Posterior vena cava (tissue), 2 donors: ENCODE measurements around the gene NKAIN1. TPM values are rescaled to one million over a fixed set of nuclear protein-coding genes. Genes with fewer than 3 reads are reported as not detected.
"Not testable (repeated sequence)": the region's sequence is repeated elsewhere in the genome, so short reads cannot be mapped to it uniquely, and the experiment has no call there.

ENCODE experiments used
- DNase-seq: peaks from one replicate; pipeline ENCODE4 v3.0.0-alpha.2; 2020; ENCODE audit warnings: low spot score
- intact Hi-C, 2 donors: fragments of 100-400 bp; cut with DNase I; formaldehyde crosslinking; loops; one replicate each; pipeline versions ENCODE4 v1.14.1 to v1.14.2; 2022 to 2023
- total RNA-seq, 2 donors: library from RNA; stranded (reverse); fragmentation: NEBNext Ultra II Directional; extraction: Animal tissue kit (Norgen Biotek cat#: 25700); gene quantifications; one replicate each; pipeline ENCODE4 v1.2.1, GENCODE V29; 2021
- donor health status: DM: yes; HTN: yes; CAD: no.
- donor health status: DM: yes; HTN: yes; CAD: no.

NKAIN1 gene
- total RNA-seq, 2 donors from 2014 or later: 0.28 TPM; not detected in 1

GRCh38 chr1:31201931-31202360 lies 37.7 kb downstream of the NKAIN1 start:
- intact Hi-C loops: no loop called here
- no peak for DNase-seq

- intact Hi-C loops: no loop called here
- DNase-seq: no peak
These were observed 39.7 kb downstream of the NKAIN1 start for GRCh38 chr1:31199949-31200348.

DNA sequence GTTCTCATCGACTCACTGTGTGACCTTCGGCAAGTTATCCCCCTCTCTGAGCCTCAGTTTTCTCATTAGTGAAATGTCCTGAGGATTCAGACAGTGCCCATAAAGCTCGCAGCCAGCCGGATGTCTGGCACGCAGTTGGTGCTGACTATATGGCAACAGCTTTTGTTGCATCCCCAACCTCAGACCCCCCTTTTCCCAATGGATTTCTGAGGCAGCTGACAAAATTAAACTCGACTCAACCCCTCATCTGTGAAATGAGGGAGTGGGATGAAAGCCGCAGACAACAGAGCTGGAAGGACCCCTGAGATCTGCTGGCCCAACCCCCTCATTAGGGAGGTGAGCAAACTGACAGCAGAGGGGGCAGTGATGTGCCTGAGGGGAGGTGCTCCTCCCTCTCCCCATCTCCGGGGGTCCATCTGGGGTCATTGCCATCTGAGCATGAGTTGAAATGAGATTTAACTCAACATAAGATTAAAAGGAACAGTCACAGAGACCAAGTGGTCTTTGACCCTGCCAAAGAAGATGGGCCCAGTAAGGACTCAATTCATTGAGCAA lies 40.4 kb downstream of the NKAIN1 start:
- intact Hi-C loops: no loop called here
- DNase-seq: no peak

- intact Hi-C loops: no loop called here
These were observed 41.1 kb downstream of the NKAIN1 start for GRCh38 chr1:31198600-31198999.

GRCh38 chr1:31198150-31198549 lies 41.5 kb downstream of the NKAIN1 start:
- intact Hi-C loops: no loop called here
- DNase-seq: no peak

More at GRCh38 chr1:31198600-31198999, 41.1 kb downstream of the NKAIN1 start:
- DNase-seq: no peak

GRCh38 chr1:31196685-31197084 lies 43.0 kb downstream of the NKAIN1 start:
- DNase-seq: no peak
- intact Hi-C loops: no loop called here

GRCh38 chr1:31195267-31195666 lies 44.4 kb downstream of the NKAIN1 start:
- intact Hi-C loops, DNase-seq: not testable (repeated sequence)

GRCh38 chr1:31193729-31194128 lies 46.0 kb downstream of the NKAIN1 start:
- no peak for DNase-seq
- intact Hi-C loops: no loop called here

DNA sequence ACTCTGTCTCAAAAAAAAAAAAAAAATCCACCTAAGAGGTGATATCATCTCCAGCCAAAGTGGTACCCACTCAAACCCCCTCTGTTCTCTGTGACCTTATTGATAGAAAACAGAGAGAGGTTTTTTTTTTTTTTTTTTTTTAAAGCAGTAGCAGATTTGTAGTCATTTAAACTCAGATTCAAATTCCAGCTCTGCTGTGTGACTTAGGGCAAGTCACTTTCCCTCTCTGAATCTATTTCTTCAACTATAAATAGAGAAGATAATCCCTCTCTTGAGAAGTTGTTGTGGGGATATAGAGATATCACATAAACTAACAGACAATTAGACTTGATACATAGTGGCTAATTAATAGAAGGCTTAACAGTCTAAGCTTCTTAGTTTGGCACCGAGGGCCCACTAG lies 48.4 kb downstream of the NKAIN1 start:
- intact Hi-C loops: no loop called here
- no peak for DNase-seq

GRCh38 chr1:31189696-31190674 lies 49.7 kb downstream of the NKAIN1 start:
- intact Hi-C loops: loop anchor here in 1 of 2 donors (10.0 kb wide), 1 partner anchor 235 kb away; no protein-coding TSS in a partner anchor
- DNase-seq: no peak

DNA sequence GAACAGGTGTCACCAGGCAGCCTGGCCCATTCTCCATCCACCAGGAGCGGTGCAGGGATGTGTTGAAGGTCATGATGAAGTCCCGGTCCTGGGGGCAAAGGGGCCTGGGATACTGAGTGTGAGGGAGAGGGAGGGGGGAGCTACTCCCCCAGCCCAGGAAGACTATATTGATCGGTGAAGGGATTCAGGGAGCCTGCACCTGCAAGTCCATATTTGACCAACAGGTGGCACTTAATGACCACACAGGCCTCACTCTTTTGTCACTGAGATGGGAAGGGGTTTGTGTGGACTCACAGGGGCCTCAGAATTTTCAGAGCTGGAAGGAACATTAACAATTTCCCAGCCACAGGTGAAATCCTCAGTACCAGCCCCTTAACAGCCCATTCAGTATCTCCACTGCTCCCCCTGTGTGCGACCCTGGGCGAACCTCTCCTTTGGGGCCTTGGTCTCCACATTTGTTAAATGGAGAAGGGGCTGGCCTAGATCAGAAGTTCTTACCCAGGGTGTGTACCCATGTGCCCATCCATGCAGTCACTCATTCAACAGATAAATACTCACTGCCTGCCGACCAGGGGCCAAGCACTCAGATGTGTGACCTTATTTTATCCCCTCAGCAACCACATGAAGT lies 55.6 kb downstream of the NKAIN1 start:
- intact Hi-C loops: loop anchor here (5.0 to 10.0 kb wide), 2 partner anchors 238 to 241 kb away; no protein-coding TSS in a partner anchor
- no peak for DNase-seq

DNA sequence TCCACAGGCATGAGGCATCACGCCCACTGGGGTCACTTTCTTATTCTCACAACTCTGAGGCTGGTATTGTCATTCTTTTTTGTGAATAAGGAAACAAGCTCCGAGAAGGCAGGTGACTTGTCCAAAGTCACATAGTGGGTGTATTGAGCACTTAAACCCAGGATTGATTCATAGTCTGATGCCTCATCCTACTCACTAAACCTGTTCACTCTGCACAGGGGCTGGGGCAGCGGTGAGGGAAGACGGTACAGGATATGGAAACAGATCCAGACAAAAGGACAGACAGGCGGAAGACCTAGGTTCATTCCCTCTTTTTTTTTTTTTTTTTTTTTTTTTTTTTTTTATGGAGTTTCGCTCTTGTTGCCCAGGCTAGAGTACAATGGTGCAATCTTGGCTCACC lies 56.6 kb downstream of the NKAIN1 start:
- intact Hi-C loops: loop anchor here (5.0 to 10.0 kb wide), 2 partner anchors 239 to 242 kb away; no protein-coding TSS in a partner anchor
- DNase-seq: no peak

DNA sequence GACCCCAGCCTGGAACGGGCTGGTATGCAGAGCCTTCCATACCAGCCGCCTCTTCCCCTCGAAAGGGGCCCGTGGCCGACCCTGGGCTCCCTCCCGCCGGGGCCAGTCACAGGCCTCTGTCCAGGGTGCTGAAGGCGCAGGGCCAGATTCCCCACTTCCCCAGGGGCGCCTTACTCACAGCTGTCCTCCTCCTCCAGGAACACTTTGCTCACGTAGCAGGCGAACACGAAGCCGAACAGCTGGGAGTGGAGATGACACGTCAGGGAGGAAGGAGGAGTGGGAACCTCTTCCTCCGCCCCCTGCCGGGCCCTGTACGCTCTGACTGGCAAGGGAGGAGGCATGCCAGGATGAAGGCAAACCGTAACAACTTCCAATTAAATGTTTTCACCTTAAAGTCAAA lies 57.3 kb downstream of the NKAIN1 start:
- intact Hi-C loops: loop anchor here (5.0 to 10.0 kb wide), 2 partner anchors 240 to 242 kb away; no protein-coding TSS in a partner anchor
- DNase-seq: peak; percentile 93

- intact Hi-C loops: loop anchor here (5.0 to 10.0 kb wide), 2 partner anchors 241 to 243 kb away; no protein-coding TSS in a partner anchor
- peak; percentile 87 for DNase-seq
These were observed 58.0 kb downstream of the NKAIN1 start for GRCh38 chr1:31181515-31182343.

DNA sequence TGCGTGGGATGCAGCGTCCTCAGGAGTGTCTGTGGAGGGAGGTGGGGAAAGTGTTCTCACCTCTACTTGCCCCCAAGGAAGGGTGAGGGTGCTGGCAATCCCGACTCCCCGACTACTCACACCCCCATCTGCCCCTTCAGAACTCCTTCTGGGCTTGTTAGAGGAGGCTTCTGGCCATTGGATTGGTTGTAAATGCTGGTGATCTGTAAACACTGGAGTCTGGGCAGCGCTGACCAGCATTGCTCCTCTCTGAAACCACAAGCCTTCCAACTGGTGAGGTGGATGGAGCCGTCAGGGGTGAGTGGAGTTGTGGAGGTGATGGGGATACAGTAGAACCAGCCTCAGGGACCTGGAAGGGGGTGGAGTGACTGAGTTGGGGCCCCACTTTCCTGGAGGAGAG lies 59.3 kb downstream of the NKAIN1 start:
- DNase-seq: no peak
- intact Hi-C loops: loop anchor here (5.0 to 10.0 kb wide), 2 partner anchors 242 to 244 kb away; no protein-coding TSS in a partner anchor

DNA sequence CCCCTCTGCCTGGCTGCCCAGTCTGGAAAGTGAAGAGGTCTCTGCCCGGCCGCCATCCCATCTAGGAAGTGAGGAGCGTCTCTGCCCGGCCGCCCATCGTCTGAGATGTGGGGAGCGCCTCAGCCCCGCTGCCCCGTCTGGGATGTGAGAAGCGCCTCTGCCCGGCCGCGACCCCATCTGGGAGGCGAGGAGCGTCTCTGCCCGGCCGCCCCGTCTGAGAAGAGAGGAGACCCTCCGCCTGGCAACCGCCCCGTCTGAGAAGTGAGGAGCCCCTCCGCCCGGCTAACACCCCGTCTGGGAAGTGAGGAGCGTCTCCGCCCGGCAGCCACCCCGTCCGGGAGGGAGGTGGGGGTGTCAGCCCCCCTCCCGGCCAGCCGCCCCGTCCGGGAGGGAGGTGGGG lies 63.4 kb downstream of the NKAIN1 start:
- DNase-seq: not testable (repeated sequence)

DNA sequence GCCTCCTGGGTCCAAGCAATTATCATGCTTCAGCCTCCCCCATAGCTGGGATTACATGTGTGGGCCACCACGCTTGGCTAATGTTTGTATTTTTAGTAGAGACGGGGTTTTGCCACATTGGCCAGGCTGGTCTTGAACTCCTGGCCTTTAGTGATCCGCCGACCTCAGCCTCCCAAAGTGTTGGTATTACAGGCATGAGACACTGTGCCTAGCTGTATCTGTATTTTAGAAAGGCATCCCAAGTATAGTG lies 69.3 kb downstream of the NKAIN1 start:
- no peak for DNase-seq
- intact Hi-C loops: no loop called here

More for the DNA sequence above, 63.4 kb downstream of the NKAIN1 start:
- intact Hi-C loops: not testable (repeated sequence)

DNA sequence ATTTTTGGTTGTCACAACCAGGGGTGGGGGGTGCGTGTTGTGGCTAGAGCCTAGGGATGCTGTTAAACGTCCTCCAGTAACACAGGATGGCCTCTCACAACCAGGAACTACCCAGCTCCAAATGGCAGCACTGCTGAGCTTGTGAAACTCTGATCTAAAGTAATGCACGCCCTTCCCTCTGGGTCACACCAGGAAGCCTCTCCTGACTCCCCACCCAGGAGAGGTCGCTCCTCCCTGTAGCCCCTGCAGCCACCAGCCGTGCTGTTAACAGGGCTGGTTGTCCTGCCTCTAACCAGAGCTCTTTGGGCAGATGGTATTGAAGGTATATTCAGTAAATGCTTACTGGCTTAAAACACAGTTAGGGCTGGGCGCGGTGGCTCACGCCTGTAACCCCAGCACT lies 73.2 kb downstream of the NKAIN1 start:
- DNase-seq: no peak
- intact Hi-C loops: no loop called here

GRCh38 chr1:31164291-31164690 lies 75.4 kb downstream of the NKAIN1 start:
- no peak for DNase-seq
- intact Hi-C loops: no loop called here
